Measurements from ENCODE around the gene POU3F2. TPM values are rescaled to one million over a fixed set of nuclear protein-coding genes. Genes with fewer than 3 reads are reported as not detected.

Gene POU3F2
- total and polyA plus RNA-seq, 9 of the 15 experiments (the other 6 are each of a cell fraction or from before 2014, with no cell fraction given), result 0.08 to 0.46 (median 0.36) TPM

GRCh38 chr6:98840996-98841513 lies 6.7 kb downstream of the POU3F2 start (continued):
- TF ChIP-seq ZNF184 (CRISPR knock-in tag; IDR thresholded peaks at IDR 0.05) (no peak), RAD51 (IDR thresholded peaks at IDR 0.05; ENCODE audit: borderline replicate concordance, low read depth) (no peak), U2AF1 (optimal IDR thresholded peaks at IDR 0.05; ENCODE audit: low read depth, low read length) (no peak), TBP (optimal IDR thresholded peaks at IDR 0.05; ENCODE audit: low read depth, low read length) (no peak), KDM4B (IDR thresholded peaks at IDR 0.05; ENCODE audit: borderline replicate concordance in 2 of 2, low read depth in 1 of 2) (no peak), ZKSCAN1 (IDR thresholded peaks at IDR 0.05; ENCODE audit: low read depth, low read length) (no peak), ATF6 (CRISPR knock-in tag; IDR thresholded peaks at IDR 0.05) (no peak), TCF3 (CRISPR knock-in tag; IDR thresholded peaks at IDR 0.05) (no peak), ZNF445 (CRISPR knock-in tag; IDR thresholded peaks at IDR 0.05; ENCODE audit: low read depth) (no peak), HCFC1 (IDR thresholded peaks at IDR 0.05; ENCODE audit: low read depth, low read length) (no peak), DMBX1 (CRISPR knock-in tag; IDR thresholded peaks at IDR 0.05; ENCODE audit: borderline replicate concordance) (no peak)
